PFSK-1 (cell line): ENCODE results near the gene ZNRF2.

ENCODE experiments used
- POLR2AphosphoS5 ChIP-seq: IDR thresholded peaks from 2 replicates; pipeline ENCODE4 v1.6.1; 2012; ENCODE audit warnings: low read depth, mild to moderate bottlenecking, control low read depth, low read length, moderate library complexity
- REST ChIP-seq, 2 experiments: IDR thresholded peaks; 2 replicates each; pipeline versions ENCODE4 v1.6.1 to v1.8.0; 2011 to 2012; ENCODE audit warnings: low read depth in 2 of 2, low read length in 2 of 2, control low read depth in 1 of 2, inconsistent platforms in 1 of 2, mild to moderate bottlenecking in 1 of 2, moderate library complexity in 1 of 2; ENCODE audit not compliant: insufficient read depth in 1 of 2
- SIN3A ChIP-seq: IDR thresholded peaks from 2 replicates; pipeline ENCODE4 v1.6.1; 2012; ENCODE audit warnings: mild to moderate bottlenecking, low read length, moderate library complexity, borderline replicate concordance; ENCODE audit not compliant: insufficient read depth

GRCh38 chr7:30253796-30254165 lies 30.6 kb upstream of the ZNRF2 start:
- no peak for TF ChIP-seq REST (IDR thresholded peaks at IDR 0.05; ENCODE audit: insufficient read depth in 1 of 2, low read depth in 2 of 2, low read length in 2 of 2)
- TF ChIP-seq SIN3A = no peak
- TF ChIP-seq POLR2AphosphoS5 = no peak
